DMS 273 treated with DMSO at 0.1 percent for 48 hours (cell line): ENCODE data around the gene SYT1.

Experiments
- DNase-seq: peaks from one replicate; lab custom pipeline; 2025; lab: John Stamatoyannopoulos, UW

SYT1 gene

DNA sequence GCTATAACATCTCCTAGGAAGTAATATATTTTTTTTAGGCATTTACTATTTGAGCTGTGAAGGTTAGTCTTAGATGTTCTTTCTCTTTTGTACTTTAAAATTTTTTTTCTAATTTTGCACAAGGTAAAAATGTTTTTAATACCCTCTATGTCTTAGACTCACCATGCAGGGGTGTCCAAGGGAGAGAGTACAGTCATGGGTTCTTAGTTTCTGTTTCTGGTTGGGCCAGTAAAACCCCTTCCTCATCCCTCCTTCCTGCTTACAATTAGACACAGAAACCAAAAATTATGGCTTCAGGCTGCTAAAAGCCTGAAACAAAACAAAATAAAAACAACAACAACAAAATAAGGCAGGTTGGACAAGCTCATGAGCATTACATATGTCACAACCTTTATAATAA, 193.0 kb downstream of the SYT1 start:
- no peak for DNase-seq

- DNase-seq, result no peak
These were observed 193.8 kb downstream of the SYT1 start for GRCh38 chr12:79058342-79058741.

DNA sequence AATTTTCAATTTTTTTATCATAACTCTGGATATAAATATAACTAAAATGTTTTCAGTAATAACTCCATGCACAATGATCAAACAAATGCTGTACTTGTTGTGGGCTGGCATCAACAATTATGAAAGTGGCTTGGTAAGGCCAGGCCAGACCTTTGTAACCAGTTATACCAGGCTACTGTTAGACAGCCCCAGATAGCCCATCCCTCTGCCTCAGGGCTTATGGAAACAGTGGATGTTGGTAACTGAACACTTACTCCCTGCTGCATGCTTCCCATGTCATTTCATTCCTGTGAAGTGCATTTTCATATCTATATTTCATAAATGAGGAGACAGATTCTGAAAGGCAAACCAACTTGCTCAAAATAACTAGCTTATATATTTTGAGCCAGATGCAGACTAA, 195.0 kb downstream of the SYT1 start:
- no peak for DNase-seq

GRCh38 chr12:79063258-79063657, 198.7 kb downstream of the SYT1 start:
- DNase-seq, result no peak

GRCh38 chr12:79067977-79068376, 203.4 kb downstream of the SYT1 start:
- DNase-seq, result no peak

- no peak for DNase-seq
These were observed 204.4 kb downstream of the SYT1 start for GRCh38 chr12:79069009-79069408.

- no peak for DNase-seq
These were observed 206.9 kb downstream of the SYT1 start for GRCh38 chr12:79071498-79071897.

DNA sequence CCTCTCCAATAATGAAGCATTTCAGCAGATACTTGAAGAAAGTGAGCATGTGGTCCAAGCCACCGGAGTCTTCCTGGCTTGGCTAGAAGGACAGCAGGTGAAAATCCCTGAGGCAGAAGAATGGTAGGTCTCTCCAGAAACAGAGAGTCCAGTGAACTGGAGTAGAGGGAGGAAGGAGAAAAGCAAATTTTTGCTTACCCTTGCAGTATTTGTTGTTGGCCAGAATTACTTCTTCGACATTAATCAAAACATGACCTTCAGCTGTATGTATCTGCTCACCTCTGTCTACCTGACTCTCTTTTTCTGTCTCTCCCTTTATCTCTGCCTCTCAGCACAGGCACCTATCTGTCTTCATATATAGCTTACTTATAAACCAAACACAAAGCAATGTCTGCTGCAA, 208.9 kb downstream of the SYT1 start:
- no peak for DNase-seq

- DNase-seq, result no peak
These were observed 218.0 kb downstream of the SYT1 start for GRCh38 chr12:79082595-79082994.

DNA sequence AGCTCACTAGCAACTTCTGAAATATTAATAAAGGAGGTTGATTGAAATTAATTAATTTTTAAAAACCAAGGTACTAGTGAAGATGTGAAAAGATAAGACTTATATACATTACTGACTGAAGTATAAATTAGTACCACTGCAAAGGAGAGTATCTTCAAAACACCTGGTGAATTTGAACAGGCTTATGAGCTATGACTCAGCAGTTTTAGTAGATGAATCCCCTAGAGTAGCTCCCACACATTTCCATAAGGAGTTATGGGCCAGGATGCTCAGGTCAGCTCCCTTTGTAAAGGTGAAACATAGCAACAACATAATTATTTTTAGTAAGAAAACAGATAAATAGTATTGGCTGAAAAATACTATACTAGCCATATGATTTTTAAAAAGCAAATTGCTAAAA, 218.6 kb downstream of the SYT1 start:
- no peak for DNase-seq

DNA sequence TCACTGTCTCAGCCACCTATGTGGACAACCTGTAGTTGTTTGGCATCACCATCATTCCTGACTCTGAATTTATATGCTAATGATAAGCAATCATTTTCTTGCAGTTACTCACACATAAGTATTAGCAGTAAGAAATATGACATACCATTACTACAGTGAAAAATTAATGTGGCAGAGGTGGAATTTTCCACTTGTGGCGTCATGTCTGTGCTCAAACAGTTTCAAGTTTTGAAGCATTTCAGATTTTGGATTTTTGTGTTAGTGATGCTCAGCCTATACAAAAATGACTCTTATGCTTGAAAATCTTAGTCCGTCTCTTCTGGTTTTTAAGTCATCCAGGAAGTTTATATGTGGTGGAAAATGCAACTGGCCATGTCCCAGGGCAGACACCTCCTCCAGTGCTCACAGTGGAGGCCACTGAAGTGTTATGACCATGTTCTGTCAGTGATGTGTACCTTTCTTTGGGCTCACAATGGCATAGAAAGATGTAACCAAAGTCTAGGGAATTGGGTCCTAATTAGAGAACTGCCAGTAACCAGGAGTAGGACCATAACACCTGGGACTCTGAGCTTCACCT, 220.6 kb downstream of the SYT1 start:
- no peak for DNase-seq

GRCh38 chr12:79086541-79087296, 222.1 kb downstream of the SYT1 start:
- no peak for DNase-seq

- no peak for DNase-seq
These were observed 234.0 kb downstream of the SYT1 start for GRCh38 chr12:79098530-79098929.

DNA sequence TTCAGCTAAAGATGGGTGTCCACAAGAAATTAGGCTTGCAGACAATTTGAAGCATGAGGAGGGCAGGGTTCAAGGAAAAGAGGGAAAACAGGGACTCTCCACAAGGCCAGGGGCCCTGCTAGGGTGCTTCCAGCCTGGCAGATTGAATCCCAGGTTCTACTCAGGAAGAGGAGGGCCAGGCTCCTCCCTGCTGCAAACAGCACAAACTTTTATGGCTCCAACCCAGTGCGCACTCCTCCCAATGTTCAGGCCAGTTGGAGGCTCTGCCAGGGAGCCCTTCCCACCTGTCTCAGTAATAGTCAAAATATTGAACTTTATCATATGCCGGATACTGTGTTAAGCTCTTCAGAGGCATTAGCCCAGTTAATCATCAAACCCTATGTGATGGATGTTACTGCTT, 244.4 kb downstream of the SYT1 start:
- DNase-seq, result no peak

DNA sequence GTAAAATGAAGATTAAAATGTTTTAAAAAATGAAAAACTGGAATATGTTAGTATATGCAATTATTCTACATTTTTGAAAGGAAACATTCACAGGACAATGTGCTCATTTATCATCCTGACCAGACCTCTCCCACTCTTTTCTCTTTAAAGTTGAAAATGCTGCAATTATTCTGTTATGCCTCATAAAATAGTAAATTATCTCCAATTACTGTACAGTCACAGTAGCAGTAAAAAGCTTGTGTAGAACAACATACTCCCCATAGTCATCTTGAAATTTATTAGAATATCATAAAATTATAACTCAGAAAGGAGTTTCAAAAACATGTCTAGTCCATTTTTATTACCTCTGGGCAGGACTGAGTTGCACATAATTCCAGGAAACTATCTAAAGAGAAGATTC, 250.3 kb downstream of the SYT1 start:
- DNase-seq, result no peak

- no peak for DNase-seq
These were observed 251.2 kb downstream of the SYT1 start for GRCh38 chr12:79115743-79116142.

GRCh38 chr12:79119796-79120195, 255.2 kb downstream of the SYT1 start:
- no peak for DNase-seq

DNA sequence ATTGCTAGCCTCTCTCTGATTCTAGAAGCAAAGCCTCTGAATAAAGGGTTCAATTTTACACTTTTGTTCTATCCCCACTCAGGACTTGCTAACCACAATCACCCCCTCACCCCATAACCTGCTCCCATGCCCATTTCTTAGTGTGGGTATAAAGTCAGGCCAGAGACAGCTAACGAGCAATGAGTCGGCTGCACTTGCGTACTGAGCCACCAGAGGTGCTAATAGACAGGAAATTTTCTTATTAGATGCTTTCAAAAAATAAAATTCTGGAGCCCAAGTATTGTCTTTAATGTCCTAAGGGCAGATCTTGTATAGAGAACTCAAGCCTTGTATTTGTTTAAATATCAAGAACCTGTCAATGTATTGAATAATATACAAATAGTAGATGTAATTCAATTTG, 256.9 kb downstream of the SYT1 start:
- DNase-seq, result no peak

DNA sequence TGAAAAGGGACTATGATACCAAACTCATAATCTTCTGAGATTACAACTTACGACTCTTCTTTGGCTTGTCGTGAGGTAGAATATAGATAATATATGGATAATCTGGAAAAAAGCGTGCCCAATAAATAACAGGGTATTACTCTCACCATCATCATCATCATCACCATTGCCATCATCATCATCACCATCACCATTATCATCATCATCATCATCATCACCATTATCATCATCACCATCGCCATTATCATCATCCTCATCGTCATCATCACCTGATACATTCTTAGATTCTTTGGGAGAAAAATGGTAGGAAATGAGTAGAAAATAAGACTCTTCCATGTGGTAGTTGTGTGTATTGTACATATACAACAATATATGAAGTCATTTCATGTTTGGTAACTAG, 259.8 kb downstream of the SYT1 start:
- DNase-seq, result no peak

DNA sequence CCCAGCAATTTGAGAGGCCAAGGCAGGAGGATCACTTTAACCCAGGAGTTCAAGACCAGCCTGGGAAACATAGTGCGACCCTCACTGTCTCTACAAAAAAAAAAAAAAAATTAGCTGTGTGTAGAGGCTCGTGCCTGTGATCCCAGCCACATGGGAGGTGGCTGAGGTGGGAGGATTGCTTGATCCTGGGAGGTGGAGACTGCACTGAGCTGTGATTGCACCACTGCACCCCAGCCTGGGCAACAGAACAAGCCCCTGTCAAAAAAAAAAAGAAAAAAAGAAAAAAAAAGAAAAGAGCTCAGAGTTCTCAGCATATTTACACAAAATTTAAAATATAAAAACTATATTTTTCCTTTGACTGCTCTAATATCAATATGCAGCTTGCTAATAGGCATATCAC, 260.8 kb downstream of the SYT1 start:
- DNase-seq, result no peak

GRCh38 chr12:79127271-79127751, 262.7 kb downstream of the SYT1 start:
- DNase-seq, result no peak

DNA sequence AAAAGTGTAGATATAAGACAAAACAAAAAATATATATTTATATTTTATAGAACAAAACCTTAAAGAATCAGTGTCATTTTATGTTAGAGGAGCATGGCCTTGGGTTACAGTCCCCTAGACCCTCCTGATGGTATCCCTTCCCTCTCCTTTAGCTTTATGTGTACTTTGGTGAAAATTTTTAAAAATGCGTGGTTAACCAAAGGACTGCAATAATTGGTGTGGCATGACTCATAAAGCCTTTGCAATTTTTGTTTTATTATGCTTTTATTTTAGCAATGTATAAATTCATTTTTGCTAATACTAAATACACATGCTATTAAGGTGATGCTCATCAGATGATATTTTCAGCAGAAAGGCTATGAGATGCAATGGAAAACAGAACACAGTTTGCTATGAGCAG, 264.4 kb downstream of the SYT1 start:
- DNase-seq, result no peak

- no peak for DNase-seq
These were observed 274.3 kb downstream of the SYT1 start for GRCh38 chr12:79138872-79139271.

GRCh38 chr12:79140711-79141110, 276.1 kb downstream of the SYT1 start:
- DNase-seq, result no peak
